IMR-90 (cell line): ENCODE results near the gene NAGS. TPM values are rescaled to one million over a fixed set of nuclear protein-coding genes. Genes with fewer than 3 reads are reported as not detected.

ENCODE experiments used
- ATAC-seq: fragments of 200-7000 bp; cut with Tn5 transposase; 2 replicates; pipeline ENCODE4 v1.9.1; 2020; ENCODE audit warnings: low read depth, mild to moderate bottlenecking, moderate library complexity
- BruUV-seq: library from RNA; stranded (reverse); fragments of 400-500 nt; replicated peaks from 2 replicates; lab custom pipeline; 2021; lab: Mats Ljungman, UMichigan
- CTCF ChIA-PET: fragments of 300-600 bp; formaldehyde crosslinking; extraction: SDS; loops from one replicate; lab custom pipeline; 2021; ENCODE audit warnings: antibody characterized with exemption; lab: Yijun Ruan, JAX
- POLR2A ChIA-PET: fragments of 300-600 bp; sonication (Branson Sonifier 250); formaldehyde crosslinking; loops from one replicate; lab custom pipeline; 2022; ENCODE audit warnings: antibody characterized with exemption; ENCODE audit not compliant: unreplicated experiment; lab: Charles Lee
- DNase-seq: peaks from one replicate; pipeline ENCODE4 v3.0.0; 2013
- H2AFZ ChIP-seq: replicated peaks from 2 replicates; pipeline ENCODE3; 2013; ENCODE audit warnings: low read length, mild to moderate bottlenecking; ENCODE audit not compliant: poor library complexity
- H2AK5ac ChIP-seq: 2 replicates; pipeline ENCODE4 v1.6.1; 2013; ENCODE audit warnings: low read depth, low read length, inconsistent platforms
- H2AK9ac ChIP-seq: replicated peaks from 2 replicates; pipeline ENCODE3; 2013; ENCODE audit warnings: mild to moderate bottlenecking, low read depth, low read length, moderate library complexity; ENCODE audit not compliant: poor library complexity
- H2BK120ac ChIP-seq: 2 replicates; pipeline ENCODE4 v1.6.1; 2013; ENCODE audit warnings: low read depth, low read length, inconsistent platforms
- H2BK15ac ChIP-seq: 3 replicates; pipeline ENCODE4 v1.6.1; 2013; ENCODE audit warnings: low read depth, low read length, inconsistent platforms
- H2BK20ac ChIP-seq: 2 replicates; pipeline ENCODE4 v1.6.1; 2013; ENCODE audit warnings: low read depth, mild to moderate bottlenecking, inconsistent platforms, low read length, moderate library complexity
- H2BK5ac ChIP-seq: 2 replicates; pipeline ENCODE4 v1.6.1; 2013; ENCODE audit warnings: mild to moderate bottlenecking, low read depth, low read length, inconsistent platforms; ENCODE audit not compliant: poor library complexity, severe bottlenecking
- H3K14ac ChIP-seq: replicated peaks from 2 replicates; pipeline ENCODE4 v1.6.1; 2013; ENCODE audit warnings: low read depth, low read length, inconsistent platforms
- H3K18ac ChIP-seq: 2 replicates; pipeline ENCODE4 v1.6.1; 2013; ENCODE audit warnings: low read depth, low read length, control low read depth
- H3K23ac ChIP-seq: 2 replicates; pipeline ENCODE4 v1.6.1; 2013; ENCODE audit warnings: low read depth, low read length, inconsistent platforms
- H3K27ac ChIP-seq: 2 replicates; pipeline ENCODE4 v1.5.1; 2013; ENCODE audit warnings: mild to moderate bottlenecking, control low read depth, low read length; ENCODE audit not compliant: insufficient read depth
- H3K27me3 ChIP-seq: 2 replicates; pipeline ENCODE4 v1.6.1; 2013; ENCODE audit warnings: low read length; ENCODE audit not compliant: control insufficient read depth, insufficient read depth
- H3K36me3 ChIP-seq: 2 replicates; pipeline ENCODE4 v1.6.1; 2013; ENCODE audit warnings: low read length, mixed read lengths; ENCODE audit not compliant: control insufficient read depth, insufficient read depth
- H3K4ac ChIP-seq: 2 replicates; pipeline ENCODE4 v1.6.1; 2013; ENCODE audit warnings: low read depth, low read length, inconsistent platforms
- H3K4me1 ChIP-seq: 2 replicates; pipeline ENCODE4 v1.6.1; 2013; ENCODE audit warnings: low read length, mixed read lengths; ENCODE audit not compliant: control insufficient read depth, insufficient read depth
- H3K4me2 ChIP-seq: 2 replicates; pipeline ENCODE4 v1.6.1; 2013; ENCODE audit warnings: low read depth, mild to moderate bottlenecking, control low read depth, low read length, moderate library complexity
- H3K4me3 ChIP-seq: 2 replicates; pipeline ENCODE4 v1.5.1; 2013; ENCODE audit warnings: low read depth, mild to moderate bottlenecking, control low read depth, low read length, moderate library complexity; ENCODE audit not compliant: insufficient read depth
- H3K56ac ChIP-seq: 2 replicates; pipeline ENCODE4 v1.6.1; 2013; ENCODE audit warnings: low read length, inconsistent platforms; ENCODE audit not compliant: insufficient read depth; ENCODE audit errors: extremely low read depth
- H3K79me1 ChIP-seq, 2 experiments: 2 replicates each; pipeline ENCODE4 v1.6.1; 2013; ENCODE audit warnings: low read length in 2 of 2, inconsistent platforms in 1 of 2, low read depth in 1 of 2
- H3K9ac ChIP-seq: 2 replicates; pipeline ENCODE4 v1.6.1; 2013; ENCODE audit warnings: low read depth, low read length, control low read depth
- H3K9me1 ChIP-seq: 2 replicates; pipeline ENCODE4 v1.6.1; 2013; ENCODE audit warnings: low read length, inconsistent platforms; ENCODE audit not compliant: insufficient read depth
- H3K9me3 ChIP-seq: 2 replicates; pipeline ENCODE4 v1.6.1; 2013; ENCODE audit warnings: low read length; ENCODE audit not compliant: control insufficient read depth, insufficient read depth
- H4K20me1 ChIP-seq: 2 replicates; pipeline ENCODE4 v1.6.1; 2013; ENCODE audit warnings: low read length, inconsistent platforms; ENCODE audit not compliant: insufficient read depth
- H4K5ac ChIP-seq: 2 replicates; pipeline ENCODE4 v1.6.1; 2013; ENCODE audit warnings: mild to moderate bottlenecking, low read depth, low read length, control low read depth
- H4K8ac ChIP-seq, 2 experiments: 2 replicates each; pipeline ENCODE4 v1.6.1; 2013; ENCODE audit warnings: low read depth in 2 of 2, low read length in 2 of 2, control low read depth in 1 of 2, inconsistent platforms in 1 of 2
- H4K91ac ChIP-seq: 2 replicates; pipeline ENCODE4 v1.6.1; 2013; ENCODE audit warnings: low read depth, low read length, inconsistent platforms; ENCODE audit not compliant: insufficient read depth
- BHLHE40 ChIP-seq: fragments of 150-350 bp; IDR thresholded peaks from 2 replicates; pipeline ENCODE4 v1.6.1; 2016; ENCODE audit warnings: mild to moderate bottlenecking, low read depth, low read length
- CEBPB ChIP-seq: IDR thresholded peaks from 2 replicates; pipeline ENCODE4 v1.6.1; 2012; ENCODE audit warnings: low read depth, low read length, improper control_type of control experiment
- CHD1 ChIP-seq: IDR thresholded peaks from 2 replicates; pipeline ENCODE4 v1.6.1; 2012; ENCODE audit warnings: low read depth, low read length, improper control_type of control experiment
- CTCF ChIP-seq: conservative IDR thresholded peaks from 2 replicates; pipeline ENCODE4 v1.5.1; 2012; ENCODE audit warnings: mild to moderate bottlenecking, low read depth, low read length, improper control_type of control experiment
- MAZ ChIP-seq: IDR thresholded peaks from 2 replicates; pipeline ENCODE4 v1.6.1; 2012; ENCODE audit warnings: low read depth, mild to moderate bottlenecking, low read length, improper control_type of control experiment, moderate library complexity, borderline replicate concordance
- MXI1 ChIP-seq: IDR thresholded peaks from 2 replicates; pipeline ENCODE4 v1.6.1; 2012; ENCODE audit warnings: low read depth, mild to moderate bottlenecking, low read length, moderate library complexity, borderline replicate concordance
- POLR2A ChIP-seq: IDR thresholded peaks from 2 replicates; pipeline ENCODE4 v1.6.1; 2012; ENCODE audit warnings: mild to moderate bottlenecking, low read depth, low read length
- RCOR1 ChIP-seq: IDR thresholded peaks from 2 replicates; pipeline ENCODE4 v1.6.1; 2012; ENCODE audit warnings: mild to moderate bottlenecking, low read length, improper control_type of control experiment; ENCODE audit not compliant: insufficient replicate concordance
- RFX5 ChIP-seq: IDR thresholded peaks from 2 replicates; pipeline ENCODE4 v1.8.0; 2012; ENCODE audit warnings: low read depth, mild to moderate bottlenecking, low read length, moderate library complexity
- SMC3 ChIP-seq: fragments of 150-350 bp; IDR thresholded peaks from 2 replicates; pipeline ENCODE4 v1.6.1; 2016; ENCODE audit warnings: low read depth, mild to moderate bottlenecking, antibody characterized with exemption, low read length, moderate library complexity
- USF2 ChIP-seq: fragments of 150-350 bp; IDR thresholded peaks from 2 replicates; pipeline ENCODE4 v1.6.1; 2017; ENCODE audit warnings: mild to moderate bottlenecking, antibody characterized with exemption, low read length, low read depth
- WGBS, 2 experiments: methylation state at CpG; one replicate each; pipeline versions ENCODE4 v1.1.5 to v1.1.7; 2013; ENCODE audit warnings: missing lambda C conversion rate in 2 of 2; ENCODE audit not compliant: insufficient read length in 1 of 2; ENCODE audit errors: extremely low coverage in 2 of 2; 5-methylcytosine and 5-hydroxymethylcytosine counted together
- dilution Hi-C: fragments of 300-500 bp; cut with HindIII; formaldehyde crosslinking; loops from one replicate; pipeline ENCODE4 v1.14.3; 2018; ENCODE audit warnings: low sequenced_read_pairs; ENCODE audit not compliant: unreplicated experiment
- in situ Hi-C: fragments of 300-500 bp; cut with MboI; formaldehyde crosslinking; loops from 3 replicates; pipeline ENCODE4 v1.14.3; 2019; ENCODE audit warnings: low sequenced_read_pairs, inconsistent platforms, mixed read lengths
- intact Hi-C: fragments of 100-400 bp; cut with micrococcal nuclease; formaldehyde crosslinking; loops from 2 replicates; pipeline ENCODE4 v1.10.0; 2022
- polyA plus RNA-seq, 3 experiments: library from polyadenylated mRNA; depleted of rRNA; stranded (reverse); fragments of >200 nt; gene quantifications; 2 replicates each; pipeline ENCODE4 v1.2.3, GENCODE V29; 2012; ENCODE audit warnings: low replicate concordance in 1 of 3
- total RNA-seq: library from RNA; depleted of rRNA; stranded (reverse); fragments of >200 nt; gene quantifications from 2 replicates; pipeline ENCODE4 v1.2.3, GENCODE V29; 2012

Gene NAGS
- total and polyA plus RNA-seq, 2 of the 4 experiments (the other 2 are of a cell fraction): 0.54 to 0.99 TPM

GRCh38 chr17:44014437-44015172 lies 10.2 kb downstream of the NAGS start, which contains the start of gene TMEM101:
Gene TMEM101 (minus strand): TSS chr17:44014963. CDS start chr17:44014952, 11 bp downstream.
- H2AK5ac ChIP-seq: peak within 1 kb of the TSS; percentile 92
- H3K4me2 ChIP-seq: peak within 1 kb of the TSS; percentile 80
- dilution Hi-C loops (no loop called here), in situ Hi-C loops (no loop called here), intact Hi-C loops (no loop called here)
- DNase-seq (peak; percentile 93), ATAC-seq (peak; percentile 87)
- ChIA-PET CTCF (no interaction called here), POLR2A (interaction anchor here (0.8 kb wide), 1 partner anchor 15 kb away, joined by 4 read pairs; no protein-coding TSS in a partner anchor)
- H3K4me3 ChIP-seq: peak within 1 kb of the TSS; percentile 73
- peak within 1 kb of the TSS; percentile 75 for H3K56ac ChIP-seq
- H3K27me3 ChIP-seq: no peaks in the 10 kb centered on the region
- TF ChIP-seq SMC3: peak; percentile 22
- TF ChIP-seq RFX5: 0 out of 2 replicates have a peak, but pooled peaks have one; percentile 32
- no peak for TF ChIP-seq RCOR1
- 0 out of 2 replicates have a peak, but pooled peaks have one; percentile 2 for TF ChIP-seq CEBPB
- TF ChIP-seq BHLHE40: peak; percentile 38; the same call in 1 of the 2 replicates
- TF ChIP-seq POLR2A: peak; percentile 64
- peak; percentile 21; the same call in 1 of the 2 replicates for TF ChIP-seq USF2
- 0 out of 2 replicates have a peak, but pooled peaks have one; percentile 68 for TF ChIP-seq MXI1
- no peak for TF ChIP-seq CHD1
- TF ChIP-seq MAZ: peak; percentile 70
- no peak for TF ChIP-seq CTCF
- peak within 1 kb of the TSS; percentile 97 for H2AFZ ChIP-seq
- peak within 1 kb of the TSS; percentile 90 for H3K9ac ChIP-seq
- H2BK20ac ChIP-seq: no peak within 1 kb of the TSS
- peak within 1 kb of the TSS; percentile 94 for H3K4ac ChIP-seq
- peak within 1 kb of the TSS; percentile 61; the same call in 1 of the 2 replicates for H2BK120ac ChIP-seq
- peak within 1 kb of the TSS; percentile 88 for H2BK5ac ChIP-seq
- H3K23ac ChIP-seq: peak within 1 kb of the TSS; percentile 89
- H3K36me3 ChIP-seq: no peaks in the 10 kb centered on the region; the same call in 1 of the 2 replicates
- H4K5ac ChIP-seq: peak within 1 kb of the TSS; percentile 97
- H2AK9ac ChIP-seq: peak within 1 kb of the TSS; percentile 99
- peak within 1 kb of the TSS; percentile 76 to 100 for H4K8ac ChIP-seq
- no peaks in the 10 kb centered on the region for H3K9me3 ChIP-seq
- no TSS peak for BruUV-seq
- H2BK15ac ChIP-seq: peak within 1 kb of the TSS; percentile 9; the same call in 1 of the 3 replicates
- H4K20me1 ChIP-seq: no peaks in the 10 kb centered on the region
- peaks cover 13% of the 10 kb centered on the region; the same call in 1 of the 2 replicates for H3K4me1 ChIP-seq
- WGBS, 2 experiments: 0% methylated on average over 23 of the region's 43 CpGs; no CpG with 5 or more reads in 1 of the 2 experiments
- H3K27ac ChIP-seq: peak within 1 kb of the TSS; percentile 80
- H3K18ac ChIP-seq: peak within 1 kb of the TSS; percentile 67
- H3K9me1 ChIP-seq: peaks cover 4% of the 10 kb centered on the region
- peak within 1 kb of the TSS; percentile 89 for H4K91ac ChIP-seq
- H3K14ac ChIP-seq: peak within 1 kb of the TSS; percentile 98
- peaks cover 9 to 42% of the 10 kb centered on the region in 2 experiments for H3K79me1 ChIP-seq
